SIG-M5 (cell line): ENCODE measurements around the gene SRGAP2C.
"Not testable (repeated sequence)": the region's sequence is repeated elsewhere in the genome, so short reads cannot be mapped to it uniquely, and the experiment has no call there.

Source experiments
- DNase-seq: peaks from one replicate; lab custom pipeline; 2025; lab: John Stamatoyannopoulos, UW

The SRGAP2C gene

DNA sequence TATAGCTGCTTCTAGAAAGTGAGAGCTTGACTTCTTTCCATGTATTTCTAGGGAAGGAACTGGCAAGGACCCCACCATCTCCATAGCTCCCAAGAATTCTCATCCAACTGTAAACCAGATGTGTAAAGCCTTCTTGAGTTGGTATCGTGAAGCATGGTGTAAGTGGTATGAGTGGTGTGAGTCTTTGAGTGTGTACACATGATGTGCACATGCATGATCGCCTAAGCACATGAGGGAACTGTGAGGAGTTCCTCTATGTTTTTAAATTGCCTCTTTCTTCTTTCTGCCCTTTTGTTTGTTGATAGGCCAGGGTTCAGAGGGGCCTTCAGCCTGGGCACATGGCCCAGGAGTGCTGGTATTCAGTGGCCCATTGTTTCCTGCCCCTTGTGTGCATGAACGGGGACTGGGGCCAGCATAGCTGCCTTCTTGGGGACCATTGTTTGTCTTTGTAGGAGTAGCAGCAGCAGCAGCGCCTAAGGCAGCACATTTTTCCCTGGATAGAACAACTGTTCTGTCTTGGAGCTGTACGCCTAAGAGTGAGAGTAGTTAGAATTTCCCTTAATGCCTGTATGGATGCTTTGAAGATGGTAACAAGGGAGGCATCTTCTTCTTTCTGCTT lies 96.0 kb downstream of the SRGAP2C start:
- not testable (repeated sequence) for DNase-seq

- DNase-seq, result not testable (repeated sequence)
Observed at GRCh38 chr1:121281480-121281879, 96.7 kb downstream of the SRGAP2C start.

DNA sequence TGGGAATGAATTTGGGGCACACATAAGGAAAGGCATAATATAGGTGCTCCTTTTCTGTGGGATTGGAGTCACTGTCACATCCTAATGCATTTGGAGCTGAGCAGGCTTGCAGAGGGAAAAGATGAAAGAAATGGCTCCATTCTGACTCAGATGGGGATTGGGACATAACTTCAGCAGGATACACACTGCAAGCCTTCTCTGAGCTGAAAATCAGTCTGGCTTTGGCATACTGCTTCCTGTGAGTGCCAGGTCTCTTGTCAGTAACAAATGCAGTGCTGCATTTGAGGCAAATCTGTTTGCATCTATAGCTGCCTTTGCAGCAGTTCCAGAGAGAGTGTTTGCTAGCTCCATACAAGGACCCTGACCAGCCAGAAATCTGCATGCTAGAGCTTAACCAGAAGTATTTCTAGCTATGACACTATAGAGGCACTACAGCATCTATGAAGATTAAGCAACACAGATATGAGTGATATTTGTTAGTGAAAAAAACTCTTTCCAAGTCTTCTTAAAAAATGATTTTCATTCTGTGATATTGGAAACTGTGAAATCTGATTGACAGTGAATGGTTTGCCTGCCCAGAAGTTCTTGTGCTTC lies 98.9 kb downstream of the SRGAP2C start:
- DNase-seq, result not testable (repeated sequence)

GRCh38 chr1:121292590-121292989 lies 107.8 kb downstream of the SRGAP2C start:
- DNase-seq, result not testable (repeated sequence)

- not testable (repeated sequence) for DNase-seq
Observed at GRCh38 chr1:121293263-121294204, 108.8 kb downstream of the SRGAP2C start.

GRCh38 chr1:121294205-121294570 lies 109.4 kb downstream of the SRGAP2C start:
- DNase-seq, result not testable (repeated sequence)

GRCh38 chr1:121296563-121296962 lies 111.8 kb downstream of the SRGAP2C start:
- not testable (repeated sequence) for DNase-seq

GRCh38 chr1:121298529-121298928 lies 113.8 kb downstream of the SRGAP2C start:
- not testable (repeated sequence) for DNase-seq

- DNase-seq, result not testable (repeated sequence)
Observed at GRCh38 chr1:121299514-121300149, 114.9 kb downstream of the SRGAP2C start.

GRCh38 chr1:121301876-121302275 lies 117.1 kb downstream of the SRGAP2C start:
- not testable (repeated sequence) for DNase-seq

- not testable (repeated sequence) for DNase-seq
Observed at GRCh38 chr1:121307759-121308158, 123.0 kb downstream of the SRGAP2C start.

GRCh38 chr1:121315509-121315908 lies 130.7 kb downstream of the SRGAP2C start:
- not testable (repeated sequence) for DNase-seq

GRCh38 chr1:121316081-121316480 lies 131.3 kb downstream of the SRGAP2C start:
- not testable (repeated sequence) for DNase-seq

DNA sequence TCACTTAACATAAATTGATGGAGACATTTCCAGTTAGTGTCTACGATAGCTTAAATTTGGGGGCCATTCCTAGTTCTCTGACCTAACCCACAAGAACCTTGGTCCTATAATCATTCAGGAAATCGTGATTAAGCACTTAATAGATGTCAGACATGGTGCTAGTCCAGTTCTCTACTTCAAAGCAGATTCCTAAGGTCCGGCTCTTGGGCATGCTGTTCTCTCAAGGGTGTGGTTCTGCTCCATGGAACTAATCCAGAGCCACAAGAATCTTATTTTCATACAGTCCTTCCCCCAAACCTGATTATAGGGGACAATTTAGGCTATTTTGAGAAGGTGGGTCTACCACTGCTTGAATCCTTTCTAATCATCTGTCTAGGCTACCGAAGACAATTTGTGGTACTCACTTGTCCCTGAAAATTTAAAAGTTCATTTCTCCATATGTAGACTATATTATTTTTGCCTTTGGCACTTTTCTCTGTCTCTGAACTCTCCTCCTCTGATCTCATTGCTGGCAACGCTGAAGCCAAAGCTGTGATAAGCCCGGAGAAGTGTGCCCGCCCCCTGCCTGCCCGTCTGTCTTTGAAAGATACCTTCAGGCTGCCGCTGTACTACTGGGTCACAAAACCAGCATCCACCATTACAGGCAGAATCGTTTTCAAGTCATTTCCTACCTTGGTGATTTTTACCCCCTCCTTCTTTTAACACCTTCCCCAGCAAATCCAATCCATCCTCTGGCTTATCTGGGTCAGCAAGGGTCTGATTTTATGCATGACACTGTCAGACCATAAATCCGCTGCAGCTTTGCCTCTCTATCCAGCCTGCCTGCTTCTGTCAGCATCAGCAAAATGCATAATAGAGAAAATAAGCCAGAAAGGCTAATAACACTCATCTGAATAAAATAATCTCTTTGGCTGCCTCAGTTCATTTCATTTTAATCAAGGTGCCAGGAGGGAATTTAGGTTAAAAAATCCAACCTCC lies 133.0 kb downstream of the SRGAP2C start:
- DNase-seq, result not testable (repeated sequence)

GRCh38 chr1:121318687-121319086 lies 133.9 kb downstream of the SRGAP2C start:
- DNase-seq, result not testable (repeated sequence)

DNA sequence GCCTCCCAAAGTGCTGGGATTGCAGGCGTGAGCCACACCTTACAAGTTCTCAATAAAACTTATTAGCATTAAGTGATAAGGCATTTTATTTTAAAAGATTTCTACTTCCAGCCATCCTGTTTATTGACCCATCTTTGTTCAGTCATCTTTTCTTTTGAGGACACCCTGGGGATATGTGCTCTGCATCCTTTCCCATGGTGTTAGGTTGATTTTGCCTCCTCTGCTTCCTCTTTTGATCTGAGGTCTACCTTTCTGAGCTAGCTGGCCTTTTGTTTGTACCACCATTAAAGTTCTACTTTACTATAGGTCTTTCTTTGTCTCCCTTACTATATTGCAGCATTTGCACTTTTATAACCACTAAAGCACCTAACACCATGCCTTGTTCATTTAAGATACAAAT lies 136.9 kb downstream of the SRGAP2C start:
- not testable (repeated sequence) for DNase-seq

DNA sequence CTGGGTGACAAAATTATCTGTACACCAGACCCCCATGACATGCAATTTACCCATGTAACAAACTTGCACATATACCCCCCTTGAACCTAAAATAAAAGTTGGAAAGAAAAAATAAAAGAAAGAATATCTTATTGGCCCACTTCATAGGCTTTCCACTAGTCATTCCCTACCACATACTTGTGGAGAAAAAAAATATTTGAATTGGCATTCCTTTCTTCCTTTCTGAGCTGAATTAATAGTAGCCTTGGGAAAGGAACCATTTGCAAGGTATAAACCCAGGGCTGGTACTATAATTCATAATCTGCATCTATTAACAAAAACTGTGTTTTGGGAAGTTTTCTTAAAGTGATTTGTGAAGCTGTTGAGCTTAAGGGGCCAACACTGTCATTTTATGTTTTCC lies 140.0 kb downstream of the SRGAP2C start:
- DNase-seq, result not testable (repeated sequence)

DNA sequence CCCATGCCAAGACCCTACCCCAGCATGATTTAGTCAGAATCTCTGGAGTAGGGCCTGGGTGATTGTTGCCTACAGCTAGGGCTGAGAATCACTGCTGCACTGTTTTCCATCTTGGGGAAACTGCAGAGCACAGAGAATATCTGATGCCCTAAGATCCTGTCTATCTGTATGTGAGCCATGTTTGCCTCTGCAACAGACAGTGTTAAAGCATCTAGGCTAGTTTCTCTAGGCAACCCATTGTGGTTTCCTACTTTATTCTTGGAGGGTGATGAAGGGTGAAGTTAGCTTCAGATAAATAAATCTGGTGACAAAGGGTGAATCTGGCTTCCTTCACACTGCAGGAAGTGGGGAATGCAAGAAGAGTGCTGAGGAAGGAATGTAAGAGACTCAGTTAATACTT lies 147.4 kb downstream of the SRGAP2C start:
- DNase-seq, result not testable (repeated sequence)

DNA sequence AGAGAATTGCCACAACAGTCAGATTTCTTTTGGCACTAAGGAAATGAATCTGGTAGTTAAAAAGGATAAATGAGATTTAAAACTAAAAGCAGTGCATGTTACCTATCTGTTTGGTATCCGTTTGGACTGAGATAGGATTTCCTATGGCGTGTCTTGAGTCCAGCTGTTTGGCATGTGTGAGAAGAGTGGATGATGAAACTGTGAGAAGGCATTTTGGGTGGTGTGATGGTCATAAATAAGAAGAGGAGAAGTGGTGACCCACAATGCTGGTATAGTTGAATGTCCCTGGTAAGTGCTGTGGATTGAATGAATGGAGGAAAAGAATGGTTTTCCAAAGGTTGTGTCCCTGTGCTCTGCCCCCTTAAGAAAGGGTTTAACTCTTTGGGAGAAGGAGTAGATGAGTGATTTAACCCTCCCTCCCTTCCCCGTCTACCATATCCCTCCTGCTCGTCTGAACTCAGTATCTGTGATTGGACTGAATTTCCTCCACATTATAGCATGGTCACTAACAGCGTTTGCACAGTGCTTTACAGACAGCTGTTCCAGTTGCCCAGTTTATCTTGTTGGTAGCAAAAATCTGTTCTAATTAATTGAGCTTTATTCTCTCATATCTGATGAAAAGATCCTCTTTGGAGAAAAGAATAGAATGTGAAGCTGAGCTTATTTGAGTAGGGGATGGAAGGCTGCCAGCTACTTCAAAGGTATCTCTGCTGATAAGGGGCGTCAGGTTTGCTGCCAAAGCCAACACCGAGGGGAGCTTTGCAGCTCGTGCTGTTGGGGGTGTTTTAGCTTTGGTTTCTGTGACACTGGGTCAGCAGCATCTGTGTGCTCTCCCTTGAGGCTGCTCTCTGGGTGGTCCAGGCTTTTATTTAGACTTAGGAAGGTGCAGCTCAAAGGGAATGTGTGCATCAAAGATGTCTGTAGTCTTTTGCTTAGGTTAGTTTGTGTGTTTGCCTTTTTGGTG lies 148.1 kb downstream of the SRGAP2C start:
- DNase-seq, result not testable (repeated sequence)

- DNase-seq, result not testable (repeated sequence)
Observed at GRCh38 chr1:121337958-121338357, 153.2 kb downstream of the SRGAP2C start.
